ENCODE results near the gene CLDN9.

The CLDN9 gene, protein sequence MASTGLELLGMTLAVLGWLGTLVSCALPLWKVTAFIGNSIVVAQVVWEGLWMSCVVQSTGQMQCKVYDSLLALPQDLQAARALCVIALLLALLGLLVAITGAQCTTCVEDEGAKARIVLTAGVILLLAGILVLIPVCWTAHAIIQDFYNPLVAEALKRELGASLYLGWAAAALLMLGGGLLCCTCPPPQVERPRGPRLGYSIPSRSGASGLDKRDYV

DNA sequence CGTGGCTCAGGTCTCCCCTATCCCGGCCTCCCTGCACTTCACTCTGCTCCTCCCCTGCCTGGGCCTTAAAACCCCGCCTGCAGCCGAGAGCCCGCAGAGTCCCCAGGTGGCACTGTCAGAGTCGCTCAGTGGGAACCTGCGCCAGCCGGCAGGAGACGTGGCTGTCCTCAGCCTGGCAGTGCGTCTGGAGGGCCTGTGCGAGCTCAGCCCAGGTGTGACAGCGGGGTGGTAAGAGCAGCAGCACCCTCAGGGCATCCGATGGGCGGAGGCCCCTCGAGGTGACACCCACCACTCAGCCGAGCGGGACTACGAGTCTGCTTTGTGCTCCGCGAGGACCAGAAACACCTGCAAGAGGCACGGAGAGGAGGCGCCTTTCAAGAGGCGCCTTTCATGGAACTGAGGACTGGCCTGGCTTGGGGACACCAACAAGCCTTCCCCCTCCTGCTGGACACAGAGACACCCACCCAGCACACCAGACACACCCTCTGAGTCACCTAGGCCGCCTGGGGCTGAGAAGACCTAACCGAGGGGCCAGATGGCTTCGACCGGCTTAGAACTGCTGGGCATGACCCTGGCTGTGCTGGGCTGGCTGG, at the start of gene CLDN9:
Gene CLDN9, plus strand, starts transcription at position 96 of the 593 bp plus-strand sequence. Its CDS starts 440 bp downstream, at position 536.
- no peak within 1 kb of the TSS for H3K4me3 ChIP-seq (ENCODE audit: low read depth, low read length)
- TF ChIP-seq, protein P1, sequence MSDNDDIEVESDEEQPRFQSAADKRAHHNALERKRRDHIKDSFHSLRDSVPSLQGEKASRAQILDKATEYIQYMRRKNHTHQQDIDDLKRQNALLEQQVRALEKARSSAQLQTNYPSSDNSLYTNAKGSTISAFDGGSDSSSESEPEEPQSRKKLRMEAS (IDR thresholded peaks at IDR 0.05; ENCODE audit: low read depth, low read length) = no peak
- TF ChIP-seq MYC (IDR thresholded peaks at IDR 0.05; ENCODE audit: low read depth, low read length) (no peak), POLR2A (IDR thresholded peaks at IDR 0.05; ENCODE audit: extremely low read depth, insufficient read length) (no peak)
- TF ChIP-seq, protein P2, sequence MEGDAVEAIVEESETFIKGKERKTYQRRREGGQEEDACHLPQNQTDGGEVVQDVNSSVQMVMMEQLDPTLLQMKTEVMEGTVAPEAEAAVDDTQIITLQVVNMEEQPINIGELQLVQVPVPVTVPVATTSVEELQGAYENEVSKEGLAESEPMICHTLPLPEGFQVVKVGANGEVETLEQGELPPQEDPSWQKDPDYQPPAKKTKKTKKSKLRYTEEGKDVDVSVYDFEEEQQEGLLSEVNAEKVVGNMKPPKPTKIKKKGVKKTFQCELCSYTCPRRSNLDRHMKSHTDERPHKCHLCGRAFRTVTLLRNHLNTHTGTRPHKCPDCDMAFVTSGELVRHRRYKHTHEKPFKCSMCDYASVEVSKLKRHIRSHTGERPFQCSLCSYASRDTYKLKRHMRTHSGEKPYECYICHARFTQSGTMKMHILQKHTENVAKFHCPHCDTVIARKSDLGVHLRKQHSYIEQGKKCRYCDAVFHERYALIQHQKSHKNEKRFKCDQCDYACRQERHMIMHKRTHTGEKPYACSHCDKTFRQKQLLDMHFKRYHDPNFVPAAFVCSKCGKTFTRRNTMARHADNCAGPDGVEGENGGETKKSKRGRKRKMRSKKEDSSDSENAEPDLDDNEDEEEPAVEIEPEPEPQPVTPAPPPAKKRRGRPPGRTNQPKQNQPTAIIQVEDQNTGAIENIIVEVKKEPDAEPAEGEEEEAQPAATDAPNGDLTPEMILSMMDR (IDR thresholded peaks at IDR 0.05; ENCODE audit: low read depth, low read length) = no peak

DNA sequence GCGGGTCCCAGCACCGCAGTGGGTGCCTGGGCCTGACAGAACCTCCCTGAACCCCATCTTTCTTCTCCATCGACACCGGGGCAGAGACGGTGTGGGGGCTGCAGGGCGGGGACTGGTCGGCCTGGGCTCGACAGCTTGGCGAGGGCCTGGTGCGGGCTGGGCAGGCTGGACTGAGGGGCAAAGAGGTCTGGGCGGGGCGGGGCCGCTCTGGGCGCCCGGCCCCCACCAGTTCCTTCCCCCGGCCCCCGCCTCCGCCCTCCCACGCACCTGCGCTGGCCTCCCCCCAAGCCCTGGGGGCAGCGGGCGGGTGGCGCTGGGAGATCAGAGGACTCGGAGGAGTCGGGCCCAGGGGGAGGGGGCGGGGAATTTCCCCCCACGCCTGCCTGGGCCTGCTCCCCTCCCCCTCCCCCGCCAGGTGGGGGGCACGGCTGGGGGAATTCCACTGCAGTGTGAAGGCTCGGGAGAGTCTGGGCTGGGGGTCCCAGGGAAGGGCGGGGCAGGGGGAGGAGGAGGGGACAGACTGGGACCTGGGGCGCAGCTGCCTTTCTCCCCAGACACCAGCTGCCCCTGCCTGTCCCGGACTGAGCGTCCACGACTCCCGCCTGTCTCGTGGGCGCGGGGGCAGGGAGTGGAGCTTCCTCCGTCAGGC, 49.5 kb upstream of the CLDN9 start:
- no peak overlapping the region for H3K4me3 ChIP-seq (ENCODE audit: low read depth, low read length)
- peak; percentile 46 for DNase-seq (ENCODE audit: low read depth)
- TF ChIP-seq, protein P2 (IDR thresholded peaks at IDR 0.05; ENCODE audit: low read depth, low read length) = no peak
- TF ChIP-seq POLR2A (IDR thresholded peaks at IDR 0.05; ENCODE audit: extremely low read depth, insufficient read length) = no peak
- no peak for TF ChIP-seq MYC (IDR thresholded peaks at IDR 0.05; ENCODE audit: low read depth, low read length)
- TF ChIP-seq, protein P1 (IDR thresholded peaks at IDR 0.05; ENCODE audit: low read depth, low read length) = no peak

More for the DNA sequence above, at the start of gene CLDN9:
- no peak for DNase-seq (ENCODE audit: low read depth)

DNA sequence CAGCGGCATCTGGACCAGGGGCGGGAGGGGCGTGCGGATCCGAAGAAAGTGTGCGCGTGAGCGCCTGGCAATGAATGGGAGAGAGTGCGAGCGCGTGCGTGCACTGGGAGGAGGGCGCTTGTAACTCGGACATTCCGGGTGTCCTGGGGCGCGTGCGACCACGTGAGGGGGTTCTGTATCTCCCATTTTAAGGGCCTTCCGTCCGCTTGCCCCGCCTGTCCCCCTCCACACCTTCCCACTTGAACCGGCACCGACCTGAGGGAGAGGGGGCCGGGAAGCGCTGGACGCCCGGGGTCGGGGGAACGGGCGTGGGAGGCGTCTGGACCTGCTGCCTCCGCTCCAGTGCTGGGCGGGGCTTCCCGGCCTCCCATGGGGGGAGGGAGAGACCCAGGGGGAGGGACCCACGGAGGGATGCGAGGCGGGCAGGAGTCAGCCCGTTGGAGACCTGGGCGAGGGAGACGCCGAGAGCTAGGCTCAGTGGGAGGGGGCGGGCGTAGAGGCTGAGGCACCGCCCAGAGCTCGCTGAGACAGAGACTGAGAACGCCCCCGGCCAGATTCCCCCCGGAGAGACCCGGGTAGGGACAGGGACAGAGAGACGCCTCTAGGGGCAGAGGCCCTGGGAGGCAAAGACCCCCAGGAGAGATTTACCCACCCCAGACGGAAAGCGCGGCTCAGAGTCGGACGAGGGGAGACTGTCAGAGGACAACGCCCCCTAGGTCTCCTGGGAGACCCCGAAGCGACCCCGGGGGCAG, 48.8 kb upstream of the CLDN9 start, which contains the start of gene KREMEN2:
Gene KREMEN2, plus strand, starts transcription at position 553 of the 752 bp plus-strand sequence. CDS start 246 bp downstream, outside the sequence.
- DNase-seq (ENCODE audit: low read depth) = peak; percentile 72
- peak within 1 kb of the TSS; percentile 36 for H3K4me3 ChIP-seq (ENCODE audit: low read depth, low read length)
- peak; percentile 88 for TF ChIP-seq MYC (IDR thresholded peaks at IDR 0.05; ENCODE audit: low read depth, low read length)
- TF ChIP-seq, protein P2 (IDR thresholded peaks at IDR 0.05; ENCODE audit: low read depth, low read length) = no peak
- TF ChIP-seq, protein P1 (IDR thresholded peaks at IDR 0.05; ENCODE audit: low read depth, low read length) = peak; percentile 79
- TF ChIP-seq POLR2A (IDR thresholded peaks at IDR 0.05; ENCODE audit: extremely low read depth, insufficient read length) = peak; percentile 48

DNA sequence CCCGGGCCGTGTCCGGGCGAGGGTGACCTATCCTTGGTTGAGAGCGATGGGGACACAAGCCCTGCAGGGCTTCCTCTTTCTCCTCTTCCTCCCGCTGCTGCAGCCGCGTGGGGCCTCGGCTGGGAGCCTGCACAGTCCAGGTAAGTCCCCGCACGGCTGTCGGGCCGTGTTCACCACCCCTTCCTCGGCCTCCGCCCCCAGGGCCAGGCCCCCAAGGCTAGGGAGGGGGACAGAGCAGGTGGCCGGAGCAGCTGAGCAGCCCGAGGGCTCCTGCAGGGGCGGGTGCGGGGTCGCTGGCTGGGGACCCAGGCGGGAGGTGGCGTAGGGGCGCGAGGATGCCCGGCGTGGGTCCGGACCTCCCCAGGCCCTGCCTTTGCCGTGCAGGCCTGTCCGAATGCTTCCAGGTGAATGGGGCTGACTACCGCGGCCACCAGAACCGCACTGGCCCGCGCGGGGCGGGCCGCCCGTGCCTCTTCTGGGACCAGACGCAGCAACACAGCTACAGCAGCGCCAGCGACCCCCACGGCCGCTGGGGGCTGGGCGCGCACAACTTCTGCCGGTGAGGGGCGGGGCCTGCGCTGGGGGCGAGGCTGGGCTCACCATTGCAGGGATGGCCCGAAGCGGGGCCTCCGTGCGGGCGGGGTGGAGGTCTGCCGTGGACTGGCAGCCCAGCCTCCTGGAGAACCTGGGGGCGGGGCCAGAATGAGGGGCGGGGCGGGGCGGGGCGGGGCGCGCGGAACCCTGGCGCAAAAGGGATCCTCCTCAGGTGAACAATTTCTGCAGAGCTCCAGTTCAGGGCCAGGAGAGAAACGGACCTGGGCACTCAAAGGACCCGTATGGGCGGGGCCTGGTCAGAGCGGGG, 48.0 kb upstream of the CLDN9 start:
- H3K4me3 ChIP-seq (ENCODE audit: low read depth, low read length) = peak overlapping the region; percentile 36
- DNase-seq (ENCODE audit: low read depth) = peak; percentile 87
- TF ChIP-seq POLR2A (IDR thresholded peaks at IDR 0.05; ENCODE audit: extremely low read depth, insufficient read length) (peak; percentile 52), MYC (IDR thresholded peaks at IDR 0.05; ENCODE audit: low read depth, low read length) (peak; percentile 67)
- TF ChIP-seq, protein P2 (IDR thresholded peaks at IDR 0.05; ENCODE audit: low read depth, low read length) = no peak
- TF ChIP-seq, protein P1 (IDR thresholded peaks at IDR 0.05; ENCODE audit: low read depth, low read length) = peak; percentile 58; the same call in 1 of the 2 replicates
